Activated CD4-positive, alpha-beta T cell treated with anti-CD3 and anti-CD28 coated beads, Interleukin-2, amount 10 ng/mL, durations not matched to agents 7 days and 5 days (primary cell): ENCODE data around the gene THSD4. TPM values are rescaled to one million over a fixed set of nuclear protein-coding genes. Genes with fewer than 3 reads are reported as not detected.
"Not testable (repeated sequence)": the region's sequence is repeated elsewhere in the genome, so short reads cannot be mapped to it uniquely, and the experiment has no call there.

Experiments
- CTCF ChIA-PET: fragments of 350-600 bp; sonication (Branson Sonifier 250); formaldehyde crosslinking; loops from one replicate; lab custom pipeline; 2021; ENCODE audit warnings: antibody characterized with exemption; lab: Charles Lee
- POLR2A ChIA-PET: fragments of 350-600 bp; sonication (Branson Sonifier 250); formaldehyde crosslinking; loops from one replicate; lab custom pipeline; 2021; ENCODE audit warnings: antibody characterized with exemption; lab: Charles Lee
- DNase-seq: peaks from one replicate; pipeline ENCODE4 v3.0.0-alpha.2; 2020
- H3K27ac Mint-ChIP-seq: one replicate; pipeline ENCODE4 v1.8.0; 2021; ENCODE audit warnings: mild to moderate bottlenecking, moderate library complexity, mixed read lengths
- H3K27me3 Mint-ChIP-seq: one replicate; pipeline ENCODE4 v1.8.0; 2021; ENCODE audit warnings: mixed read lengths
- H3K36me3 Mint-ChIP-seq: one replicate; pipeline ENCODE4 v1.8.0; 2021; ENCODE audit warnings: low read depth, mixed read lengths
- H3K4me1 Mint-ChIP-seq: one replicate; pipeline ENCODE4 v1.8.0; 2021; ENCODE audit warnings: mixed read lengths
- H3K4me3 Mint-ChIP-seq: one replicate; pipeline ENCODE4 v1.8.0; 2021; ENCODE audit warnings: mild to moderate bottlenecking, moderate library complexity, mixed read lengths
- H3K9me3 Mint-ChIP-seq: one replicate; pipeline ENCODE4 v1.8.0; 2021; ENCODE audit warnings: mixed read lengths
- total RNA-seq, 2 experiments: library from RNA; stranded (reverse); gene quantifications; one replicate each; pipeline ENCODE4 v1.2.3, GENCODE V29; 2021

THSD4 gene
- total RNA-seq, 2 experiments from 2014 or later: not detected

GRCh38 chr15:71391421-71392088 lies 276.3 kb downstream of the THSD4 start:
- no peaks in the 10 kb centered on the region for H3K4me1 Mint-ChIP-seq
- H3K9me3 Mint-ChIP-seq: peaks cover 5% of the 10 kb centered on the region
- CTCF ChIA-PET: interaction anchor here (1.1 kb wide), 1 partner anchor 16 kb away, joined by 3 read pairs; no protein-coding TSS in a partner anchor

GRCh38 chr15:71392861-71393283 lies 277.6 kb downstream of the THSD4 start:
- Mint-ChIP-seq H3K4me1 (no peaks in the 10 kb centered on the region), H3K27me3 (peaks cover 9% of the 10 kb centered on the region), H3K27ac (no peak overlapping the region), H3K4me3 (no peak overlapping the region), H3K36me3 (no peaks in the 10 kb centered on the region), H3K9me3 (peaks cover 5% of the 10 kb centered on the region)
- no peak for DNase-seq
- CTCF ChIA-PET: interaction anchor here (1.1 kb wide), 1 partner anchor 14 kb away, joined by 3 read pairs; no protein-coding TSS in a partner anchor
- POLR2A ChIA-PET: no interaction called here

More at GRCh38 chr15:71391421-71392088, 276.3 kb downstream of the THSD4 start:
- POLR2A ChIA-PET: no interaction called here
- H3K27ac Mint-ChIP-seq: no peak overlapping the region
- H3K27me3 Mint-ChIP-seq: peaks cover 19% of the 10 kb centered on the region
- no peaks in the 10 kb centered on the region for H3K36me3 Mint-ChIP-seq
- no peak overlapping the region for H3K4me3 Mint-ChIP-seq
- DNase-seq: no peak

GRCh38 chr15:71393383-71393782 lies 278.1 kb downstream of the THSD4 start:
- POLR2A ChIA-PET: no interaction called here

GRCh38 chr15:71396536-71397125 lies 281.4 kb downstream of the THSD4 start:
- ChIA-PET POLR2A (no interaction called here), CTCF (no interaction called here)
- Mint-ChIP-seq H3K36me3 (no peaks in the 10 kb centered on the region), H3K4me3 (no peak overlapping the region), H3K27ac (no peak overlapping the region), H3K9me3 (no peaks in the 10 kb centered on the region), H3K4me1 (no peaks in the 10 kb centered on the region), H3K27me3 (peaks cover 2% of the 10 kb centered on the region)
- no peak for DNase-seq

More at GRCh38 chr15:71393383-71393782, 278.1 kb downstream of the THSD4 start:
- CTCF ChIA-PET: no interaction called here
- Mint-ChIP-seq H3K36me3 (no peaks in the 10 kb centered on the region), H3K27me3 (peaks cover 6% of the 10 kb centered on the region), H3K4me1 (no peaks in the 10 kb centered on the region), H3K27ac (no peak overlapping the region), H3K9me3 (peaks cover 5% of the 10 kb centered on the region), H3K4me3 (no peak overlapping the region)
- no peak for DNase-seq

GRCh38 chr15:71397377-71397776 lies 282.1 kb downstream of the THSD4 start:
- no peak overlapping the region for H3K27ac Mint-ChIP-seq
- no peak overlapping the region for H3K4me3 Mint-ChIP-seq
- CTCF ChIA-PET: no interaction called here
- POLR2A ChIA-PET: no interaction called here
- no peaks in the 10 kb centered on the region for H3K4me1 Mint-ChIP-seq
- H3K27me3 Mint-ChIP-seq: peaks cover 2% of the 10 kb centered on the region
- H3K36me3 Mint-ChIP-seq: no peaks in the 10 kb centered on the region
- no peak for DNase-seq
- no peaks in the 10 kb centered on the region for H3K9me3 Mint-ChIP-seq

- ChIA-PET CTCF (no interaction called here), POLR2A (no interaction called here)
- H3K4me1 Mint-ChIP-seq: no peaks in the 10 kb centered on the region
- no peak overlapping the region for H3K4me3 Mint-ChIP-seq
- no peaks in the 10 kb centered on the region for H3K36me3 Mint-ChIP-seq
- peaks cover 3% of the 10 kb centered on the region for H3K27me3 Mint-ChIP-seq
- DNase-seq: no peak
- no peak overlapping the region for H3K27ac Mint-ChIP-seq
- H3K9me3 Mint-ChIP-seq: no peaks in the 10 kb centered on the region
These were observed 285.0 kb downstream of the THSD4 start for GRCh38 chr15:71400294-71400693.

- CTCF ChIA-PET, H3K27ac Mint-ChIP-seq, H3K9me3 Mint-ChIP-seq, DNase-seq, H3K4me1 Mint-ChIP-seq, H3K4me3 Mint-ChIP-seq, POLR2A ChIA-PET, H3K36me3 Mint-ChIP-seq, H3K27me3 Mint-ChIP-seq: not testable (repeated sequence)
These were observed 286.5 kb downstream of the THSD4 start for GRCh38 chr15:71401728-71402127.

GRCh38 chr15:71409541-71409940 lies 294.3 kb downstream of the THSD4 start:
- H3K36me3 Mint-ChIP-seq: no peaks in the 10 kb centered on the region
- ChIA-PET POLR2A (no interaction called here), CTCF (no interaction called here)
- DNase-seq: no peak
- no peak overlapping the region for H3K27ac Mint-ChIP-seq
- H3K4me3 Mint-ChIP-seq: no peak overlapping the region
- H3K27me3 Mint-ChIP-seq: peaks cover 16% of the 10 kb centered on the region
- H3K9me3 Mint-ChIP-seq: no peaks in the 10 kb centered on the region
- no peaks in the 10 kb centered on the region for H3K4me1 Mint-ChIP-seq

- ChIA-PET POLR2A (no interaction called here), CTCF (no interaction called here)
- Mint-ChIP-seq H3K27me3 (peaks cover 16% of the 10 kb centered on the region), H3K4me3 (no peak overlapping the region), H3K36me3 (no peaks in the 10 kb centered on the region), H3K9me3 (no peaks in the 10 kb centered on the region), H3K4me1 (no peaks in the 10 kb centered on the region), H3K27ac (no peak overlapping the region)
- DNase-seq: no peak
These were observed 295.1 kb downstream of the THSD4 start for GRCh38 chr15:71410347-71410746.

- ChIA-PET CTCF (no interaction called here), POLR2A (no interaction called here)
- no peak overlapping the region for H3K4me3 Mint-ChIP-seq
These were observed 296.5 kb downstream of the THSD4 start for GRCh38 chr15:71411538-71412482.

GRCh38 chr15:71413419-71413818 lies 298.1 kb downstream of the THSD4 start:
- ChIA-PET POLR2A (no interaction called here), CTCF (no interaction called here)
- Mint-ChIP-seq H3K27ac (no peak overlapping the region), H3K36me3 (no peaks in the 10 kb centered on the region), H3K4me3 (no peak overlapping the region), H3K9me3 (no peaks in the 10 kb centered on the region), H3K27me3 (peaks cover 13% of the 10 kb centered on the region), H3K4me1 (no peaks in the 10 kb centered on the region)
- DNase-seq: no peak

More at GRCh38 chr15:71411538-71412482, 296.5 kb downstream of the THSD4 start:
- Mint-ChIP-seq H3K27ac (no peak overlapping the region), H3K27me3 (peaks cover 11% of the 10 kb centered on the region), H3K4me1 (no peaks in the 10 kb centered on the region), H3K36me3 (no peaks in the 10 kb centered on the region), H3K9me3 (no peaks in the 10 kb centered on the region)
- DNase-seq: no peak

- Mint-ChIP-seq H3K27me3 (peaks cover 13% of the 10 kb centered on the region), H3K4me1 (no peaks in the 10 kb centered on the region), H3K9me3 (no peaks in the 10 kb centered on the region), H3K4me3 (no peak overlapping the region), H3K36me3 (no peaks in the 10 kb centered on the region), H3K27ac (no peak overlapping the region)
- CTCF ChIA-PET: no interaction called here
- DNase-seq: no peak
- POLR2A ChIA-PET: no interaction called here
These were observed 299.6 kb downstream of the THSD4 start for GRCh38 chr15:71414853-71415252.
